OCI-LY7 (cell line): ENCODE data around the gene SPSB3. TPM values are rescaled to one million over a fixed set of nuclear protein-coding genes. Genes with fewer than 3 reads are reported as not detected.

Source experiments
- BruUV-seq: library from RNA; stranded (reverse); fragments of 400-500 nt; replicated peaks from 2 replicates; lab custom pipeline; 2021; lab: Mats Ljungman, UMichigan
- CTCF ChIA-PET: fragments of 300-600 bp; sonication (Branson Sonifier 250); formaldehyde crosslinking; loops from one replicate; lab custom pipeline; 2022; ENCODE audit warnings: antibody characterized with exemption; ENCODE audit not compliant: unreplicated experiment; lab: Charles Lee
- POLR2A ChIA-PET: fragments of 300-600 bp; sonication (Branson Sonifier 250); formaldehyde crosslinking; loops from one replicate; lab custom pipeline; 2022; ENCODE audit warnings: antibody characterized with exemption; lab: Charles Lee
- DNase-seq: peaks from one replicate; pipeline ENCODE4 v3.0.0-alpha.2; 2015; ENCODE audit warnings: low spot score
- H2AFZ ChIP-seq: fragments of 200-600 bp; sonication (generic), shearing (Covaris generic); 2 replicates; pipeline ENCODE4 v1.6.1; 2014; ENCODE audit warnings: mild to moderate bottlenecking, antibody characterized with exemption, low read length, moderate library complexity
- H3K27ac ChIP-seq: fragments of 200-600 bp; sonication (generic); 2 replicates; pipeline ENCODE4 v1.5.1; 2014; ENCODE audit warnings: mixed run types, low read depth, mild to moderate bottlenecking, moderate library complexity, low read length, inconsistent platforms; ENCODE audit not compliant: poor library complexity, severe bottlenecking
- H3K36me3 ChIP-seq: fragments of 200-600 bp; sonication (generic); 2 replicates; pipeline ENCODE4 v1.6.1; 2014; ENCODE audit warnings: mild to moderate bottlenecking, antibody characterized with exemption, low read length, moderate library complexity, mixed read lengths; ENCODE audit not compliant: insufficient read depth
- H3K4me1 ChIP-seq: fragments of 200-600 bp; sonication (generic); 2 replicates; pipeline ENCODE4 v1.5.1; 2014; ENCODE audit warnings: mild to moderate bottlenecking, low read length; ENCODE audit not compliant: insufficient read depth, poor library complexity, severe bottlenecking
- H3K4me2 ChIP-seq: fragments of 200-600 bp; sonication (generic); 2 replicates; pipeline ENCODE4 v1.6.1; 2014; ENCODE audit warnings: mild to moderate bottlenecking, low read length
- H3K4me3 ChIP-seq: fragments of 200-600 bp; sonication (generic); 2 replicates; pipeline ENCODE4 v1.5.1; 2014; ENCODE audit warnings: mild to moderate bottlenecking, low read depth, low read length; ENCODE audit not compliant: poor library complexity, severe bottlenecking
- H3K79me2 ChIP-seq: fragments of 200-600 bp; sonication (generic); 2 replicates; pipeline ENCODE4 v1.6.1; 2016; ENCODE audit warnings: low read depth, mild to moderate bottlenecking, low read length, moderate library complexity, mixed read lengths; ENCODE audit not compliant: insufficient read depth
- H3K9me2 ChIP-seq: fragments of 200-600 bp; sonication (generic); 2 replicates; pipeline ENCODE4 v1.6.1; 2016; ENCODE audit warnings: mild to moderate bottlenecking, low read length, mixed read lengths; ENCODE audit not compliant: insufficient read depth
- H3K9me3 ChIP-seq: fragments of 200-600 bp; sonication (generic); 2 replicates; pipeline ENCODE4 v1.6.1; 2014; ENCODE audit warnings: mild to moderate bottlenecking, mixed run types, low read length, mixed read lengths
- H4K20me1 ChIP-seq: fragments of 200-600 bp; sonication (generic); 2 replicates; pipeline ENCODE4 v1.6.1; 2014; ENCODE audit warnings: mild to moderate bottlenecking, antibody characterized with exemption, low read length, moderate library complexity, mixed read lengths; ENCODE audit not compliant: insufficient read depth
- EZH2phosphoT487 ChIP-seq: fragments of 200-600 bp; sonication (generic); IDR thresholded peaks from 2 replicates; pipeline ENCODE4 v1.6.1; 2018; ENCODE audit warnings: low read depth, borderline replicate concordance, mild to moderate bottlenecking, mixed run types, antibody characterized with exemption, low read length, moderate library complexity, mixed read lengths
- intact Hi-C: fragments of 100-400 bp; cut with micrococcal nuclease; formaldehyde crosslinking; loops from one replicate; pipeline ENCODE4 v1.10.0; 2022; ENCODE audit not compliant: unreplicated experiment
- total RNA-seq, 2 experiments: library from RNA; depleted of rRNA in 1 of 2; stranded (reverse); fragments of >200 nt in 1 of 2; shearing (Covaris generic) in 1 of 2; gene quantifications; 2 replicates each; pipeline ENCODE4 v1.2.3, GENCODE V29; 2014 to 2022
- TF ChIP-seq, protein P1 (sequence below): fragments of 200-600 bp; sonication (generic); conservative IDR thresholded peaks from 2 replicates; pipeline ENCODE4 v1.5.1; 2014; ENCODE audit warnings: mild to moderate bottlenecking, antibody characterized with exemption, low read length, moderate library complexity, mixed read lengths

The SPSB3 gene
- total RNA-seq, 2 experiments from 2014 or later, result 33.6 to 52.4 TPM

DNA sequence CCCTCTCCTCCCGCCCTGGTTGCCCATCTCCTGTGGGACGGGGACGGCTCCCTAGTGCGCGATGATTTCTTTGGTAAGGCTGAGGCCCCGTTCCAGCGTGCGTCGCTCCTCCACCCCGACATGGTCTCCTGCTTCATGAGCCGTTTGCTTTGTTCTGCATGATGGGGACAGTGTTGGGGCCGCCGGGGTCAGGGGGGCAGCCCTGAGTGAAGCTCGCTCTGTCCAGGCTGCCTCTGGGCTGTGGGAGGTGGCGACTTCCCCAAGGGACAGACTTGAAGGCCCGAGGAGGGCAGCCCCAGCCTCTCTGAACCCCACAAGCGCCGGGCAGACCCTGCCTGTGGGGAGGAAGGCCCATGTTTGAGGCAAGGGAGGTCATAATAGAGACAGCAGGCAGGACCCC lies 23.4 kb downstream of the SPSB3 start:
- no TSS peak for BruUV-seq
- intact Hi-C loops, result no loop called here
- no peaks in the 10 kb centered on the region for H4K20me1 ChIP-seq
- DNase-seq, result no peak
- H3K4me1 ChIP-seq, result no peaks in the 10 kb centered on the region
- ChIA-PET POLR2A (no interaction called here), CTCF (no interaction called here)
- H3K9me2 ChIP-seq, result no peaks in the 10 kb centered on the region
- TF ChIP-seq, protein P1, sequence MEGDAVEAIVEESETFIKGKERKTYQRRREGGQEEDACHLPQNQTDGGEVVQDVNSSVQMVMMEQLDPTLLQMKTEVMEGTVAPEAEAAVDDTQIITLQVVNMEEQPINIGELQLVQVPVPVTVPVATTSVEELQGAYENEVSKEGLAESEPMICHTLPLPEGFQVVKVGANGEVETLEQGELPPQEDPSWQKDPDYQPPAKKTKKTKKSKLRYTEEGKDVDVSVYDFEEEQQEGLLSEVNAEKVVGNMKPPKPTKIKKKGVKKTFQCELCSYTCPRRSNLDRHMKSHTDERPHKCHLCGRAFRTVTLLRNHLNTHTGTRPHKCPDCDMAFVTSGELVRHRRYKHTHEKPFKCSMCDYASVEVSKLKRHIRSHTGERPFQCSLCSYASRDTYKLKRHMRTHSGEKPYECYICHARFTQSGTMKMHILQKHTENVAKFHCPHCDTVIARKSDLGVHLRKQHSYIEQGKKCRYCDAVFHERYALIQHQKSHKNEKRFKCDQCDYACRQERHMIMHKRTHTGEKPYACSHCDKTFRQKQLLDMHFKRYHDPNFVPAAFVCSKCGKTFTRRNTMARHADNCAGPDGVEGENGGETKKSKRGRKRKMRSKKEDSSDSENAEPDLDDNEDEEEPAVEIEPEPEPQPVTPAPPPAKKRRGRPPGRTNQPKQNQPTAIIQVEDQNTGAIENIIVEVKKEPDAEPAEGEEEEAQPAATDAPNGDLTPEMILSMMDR, result no peak
- TF ChIP-seq EZH2phosphoT487, result no peak
- no peak overlapping the region for H3K4me3 ChIP-seq
- peaks cover 16% of the 10 kb centered on the region for H3K36me3 ChIP-seq
- no peaks in the 10 kb centered on the region for H3K9me3 ChIP-seq
- H3K4me2 ChIP-seq, result no peak overlapping the region
- no peak overlapping the region for H2AFZ ChIP-seq
- no peak overlapping the region for H3K27ac ChIP-seq
- H3K79me2 ChIP-seq, result no peaks in the 10 kb centered on the region

DNA sequence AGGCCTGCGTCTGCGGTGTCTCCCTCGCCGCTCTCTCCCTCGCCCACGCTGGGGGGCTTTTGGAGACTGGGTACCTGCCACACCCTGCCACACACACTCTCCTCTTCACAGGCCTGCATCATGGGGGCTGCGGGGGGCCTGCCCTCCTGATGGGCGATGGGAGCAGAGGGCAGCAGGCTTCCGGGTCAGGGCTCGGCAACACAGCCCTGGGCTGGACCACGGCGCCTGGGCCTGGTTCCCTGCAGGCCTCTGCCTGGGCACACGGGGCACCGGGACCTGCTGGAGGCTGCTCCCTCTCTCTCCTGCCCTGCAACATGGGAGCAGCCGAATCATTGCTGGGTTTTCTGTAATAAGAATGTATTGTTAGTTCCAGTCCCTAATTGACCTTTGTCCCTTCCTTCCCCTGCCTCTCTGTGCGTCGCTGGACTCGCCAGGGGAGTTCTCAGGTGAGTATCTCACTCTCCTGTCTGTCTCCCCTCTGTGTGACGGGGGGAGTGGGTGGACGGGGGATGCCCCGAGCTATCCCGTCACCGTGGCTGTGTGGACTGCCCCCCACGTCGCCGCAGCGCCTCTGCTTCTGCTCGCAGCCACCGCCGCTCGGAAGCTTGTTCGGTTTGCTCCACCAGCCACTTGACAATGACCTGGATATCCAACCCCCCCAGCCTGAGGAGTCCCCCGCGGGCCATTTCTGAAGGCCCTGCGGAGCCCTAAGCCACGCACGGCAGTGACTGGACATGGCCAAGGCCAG lies 24.5 kb downstream of the SPSB3 start:
- Histone ChIP-seq H3K4me3 (no peak overlapping the region), H3K9me3 (no peaks in the 10 kb centered on the region), H4K20me1 (no peaks in the 10 kb centered on the region), H3K79me2 (no peaks in the 10 kb centered on the region), H2AFZ (no peak overlapping the region), H3K4me1 (no peaks in the 10 kb centered on the region), H3K9me2 (no peaks in the 10 kb centered on the region), H3K36me3 (peaks cover 17% of the 10 kb centered on the region), H3K4me2 (no peak overlapping the region), H3K27ac (no peak overlapping the region)
- CTCF ChIA-PET, result no interaction called here
- no peak for TF ChIP-seq EZH2phosphoT487
- TF ChIP-seq, protein P1, result no peak
- DNase-seq, result no peak
- intact Hi-C loops, result no loop called here
- POLR2A ChIA-PET, result no interaction called here
- no TSS peak for BruUV-seq

GRCh38 chr16:1754204-1754603 lies 28.2 kb downstream of the SPSB3 start:
- Histone ChIP-seq H3K4me1 (no peaks in the 10 kb centered on the region), H3K9me3 (no peaks in the 10 kb centered on the region), H3K36me3 (peaks cover 32% of the 10 kb centered on the region), H2AFZ (no peak overlapping the region), H4K20me1 (no peaks in the 10 kb centered on the region), H3K79me2 (no peaks in the 10 kb centered on the region), H3K4me3 (no peak overlapping the region), H3K9me2 (no peaks in the 10 kb centered on the region), H3K27ac (no peak overlapping the region), H3K4me2 (no peak overlapping the region)
- ChIA-PET POLR2A (interaction anchor here (0.7 kb wide), 1 partner anchor 396 kb away, joined by 5 read pairs; no protein-coding TSS in a partner anchor), CTCF (no interaction called here)
- DNase-seq, result no peak
- no TSS peak for BruUV-seq
- TF ChIP-seq, protein P1, result no peak
- TF ChIP-seq EZH2phosphoT487, result no peak
- intact Hi-C loops, result no loop called here
